OCI-LY3 (cell line): ENCODE data around the gene CCDC17.

Experiments
- H2AFZ ChIP-seq: fragments of 200-600, 300-600 bp; shearing (Covaris generic); 2 replicates; pipeline ENCODE4 v1.6.0; 2014; ENCODE audit warnings: antibody characterized with exemption, low read depth, low read length
- H3K27ac ChIP-seq: fragments of 200-600, 300-600 bp; sonication (generic); 2 replicates; pipeline ENCODE4 v1.5.1; 2014; ENCODE audit warnings: mild to moderate bottlenecking, low read length, moderate library complexity, mixed read lengths
- H3K27me3 ChIP-seq: fragments of 200-600, 300-600 bp; sonication (generic); 2 replicates; pipeline ENCODE4 v1.6.1; 2014; ENCODE audit warnings: low read depth, low read length, mixed read lengths
- H3K36me3 ChIP-seq: fragments of 200-600, 300-600 bp; sonication (generic); replicated peaks from 2 replicates; pipeline ENCODE3; 2014; ENCODE audit warnings: low read depth, low read length, mixed read lengths
- H3K4me1 ChIP-seq: fragments of 300-600, 200-600 bp; sonication (generic); 2 replicates; pipeline ENCODE4 v1.6.1; 2014; ENCODE audit warnings: low read length, mixed read lengths
- H3K4me2 ChIP-seq: fragments of 200-600, 300-600 bp; sonication (generic); 2 replicates; pipeline ENCODE4 v1.6.1; 2014; ENCODE audit warnings: low read length, mixed read lengths
- H3K4me3 ChIP-seq: fragments of 300-600, 200-600 bp; sonication (generic); 2 replicates; pipeline ENCODE4 v1.5.1; 2014; ENCODE audit warnings: antibody characterized with exemption, mild to moderate bottlenecking, low read length, moderate library complexity
- H3K79me2 ChIP-seq: fragments of 300-600, 200-600 bp; shearing (Covaris generic); 2 replicates; pipeline ENCODE4 v1.6.1; 2014; ENCODE audit warnings: mild to moderate bottlenecking, low read length, mixed read lengths
- H3K9ac ChIP-seq: fragments of 300-600, 200-600 bp; shearing (Covaris generic); 2 replicates; pipeline ENCODE4 v1.6.0; 2014; ENCODE audit warnings: mild to moderate bottlenecking, low read length, moderate library complexity
- H3K9me3 ChIP-seq: fragments of 200-600, 300-600 bp; shearing (Covaris generic); 2 replicates; pipeline ENCODE4 v1.6.1; 2014; ENCODE audit warnings: low read length, mixed read lengths; ENCODE audit not compliant: insufficient read depth
- H4K20me1 ChIP-seq: fragments of 200-600, 300-600 bp; sonication (generic); 2 replicates; pipeline ENCODE4 v1.6.1; 2016; ENCODE audit warnings: low read length, mixed read lengths; ENCODE audit not compliant: insufficient read depth
- CTCF ChIP-seq: fragments of 200-600, 300-600 bp; sonication (generic); IDR thresholded peaks from 2 replicates; pipeline ENCODE4 v1.5.1; 2014; ENCODE audit warnings: antibody characterized with exemption, low read length, low read depth
- EZH2phosphoT487 ChIP-seq: fragments of 200-600 bp; shearing (Covaris generic); IDR thresholded peaks from 2 replicates; pipeline ENCODE4 v1.6.1; 2018; ENCODE audit warnings: antibody characterized with exemption, mixed run types, low read depth

CCDC17 gene

GRCh38 chr1:45583666-45584350 lies 40.0 kb downstream of the CCDC17 start, which contains the start of gene NASP:
NASP (plus strand) TSS chr1:45584041; CDS start chr1:45584147, 106 bp downstream.
- H2AFZ ChIP-seq = peak within 1 kb of the TSS; percentile 93
- H3K4me2 ChIP-seq = peak within 1 kb of the TSS; percentile 96
- peaks cover 8% of the 10 kb centered on the region for H3K36me3 ChIP-seq
- H4K20me1 ChIP-seq = peaks cover 37% of the 10 kb centered on the region
- peaks cover 49% of the 10 kb centered on the region for H3K79me2 ChIP-seq
- H3K4me3 ChIP-seq = peak within 1 kb of the TSS; percentile 93
- H3K9ac ChIP-seq = peak within 1 kb of the TSS; percentile 92
- no peaks in the 10 kb centered on the region for H3K9me3 ChIP-seq
- TF ChIP-seq CTCF (peak; percentile 14; the same call in 1 of the 2 replicates), EZH2phosphoT487 (no peak)
- H3K27me3 ChIP-seq = no peaks in the 10 kb centered on the region
- peaks cover 27% of the 10 kb centered on the region for H3K4me1 ChIP-seq
- peak within 1 kb of the TSS; percentile 77 for H3K27ac ChIP-seq

DNA sequence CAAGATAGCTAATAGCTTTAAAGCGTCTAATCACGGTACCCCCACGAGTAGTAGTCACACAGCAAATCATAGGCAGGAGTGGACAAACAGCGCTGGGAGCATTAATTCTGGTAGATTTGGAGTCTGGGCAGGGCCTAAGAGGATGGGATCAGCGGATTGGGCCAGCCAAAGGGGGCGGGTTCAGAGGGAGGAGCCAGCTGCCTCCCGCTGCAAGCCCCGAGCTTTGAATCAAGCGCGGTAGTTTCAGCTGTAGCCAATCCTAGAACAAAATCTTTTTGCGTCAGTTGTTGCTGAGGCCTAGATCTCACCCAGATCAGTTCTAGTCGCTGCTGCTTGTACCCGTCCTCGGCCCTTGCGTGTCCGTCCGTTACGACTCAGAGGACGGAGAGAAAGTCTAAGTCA lies 40.6 kb downstream of the CCDC17 start:
- peaks cover 44% of the 10 kb centered on the region for H3K79me2 ChIP-seq
- H2AFZ ChIP-seq = peak overlapping the region; percentile 93
- H3K9ac ChIP-seq = peak overlapping the region; percentile 92
- TF ChIP-seq EZH2phosphoT487 = no peak
- TF ChIP-seq CTCF = no peak
- no peaks in the 10 kb centered on the region for H3K27me3 ChIP-seq
- peak overlapping the region; percentile 93 for H3K4me3 ChIP-seq
- peak overlapping the region; percentile 79 for H3K4me2 ChIP-seq
- peaks cover 33% of the 10 kb centered on the region for H4K20me1 ChIP-seq
- H3K27ac ChIP-seq = peak overlapping the region; percentile 77
- peaks cover 27% of the 10 kb centered on the region for H3K4me1 ChIP-seq
- peaks cover 8% of the 10 kb centered on the region for H3K36me3 ChIP-seq
- H3K9me3 ChIP-seq = no peaks in the 10 kb centered on the region

GRCh38 chr1:45574105-45574626 lies 49.7 kb downstream of the CCDC17 start:
- Histone ChIP-seq H3K27ac (no peak overlapping the region), H3K27me3 (no peaks in the 10 kb centered on the region), H3K79me2 (no peaks in the 10 kb centered on the region), H4K20me1 (peaks cover 4% of the 10 kb centered on the region; the same call in 1 of the 2 replicates), H2AFZ (no peak overlapping the region), H3K4me2 (no peak overlapping the region), H3K9ac (no peak overlapping the region), H3K9me3 (no peaks in the 10 kb centered on the region), H3K4me1 (no peaks in the 10 kb centered on the region), H3K4me3 (no peak overlapping the region), H3K36me3 (peaks cover 14% of the 10 kb centered on the region)
- TF ChIP-seq EZH2phosphoT487 = no peak
- no peak for TF ChIP-seq CTCF

- no peak for TF ChIP-seq EZH2phosphoT487
- no peak for TF ChIP-seq CTCF
- no peak overlapping the region for H3K4me2 ChIP-seq
- no peaks in the 10 kb centered on the region for H3K27me3 ChIP-seq
- peaks cover 14% of the 10 kb centered on the region for H3K36me3 ChIP-seq
- H3K79me2 ChIP-seq = no peaks in the 10 kb centered on the region
- H3K27ac ChIP-seq = no peak overlapping the region
- H3K9ac ChIP-seq = no peak overlapping the region
- no peak overlapping the region for H3K4me3 ChIP-seq
- peaks cover 4% of the 10 kb centered on the region; the same call in 1 of the 2 replicates for H4K20me1 ChIP-seq
- no peak overlapping the region for H2AFZ ChIP-seq
- no peaks in the 10 kb centered on the region for H3K4me1 ChIP-seq
- no peaks in the 10 kb centered on the region for H3K9me3 ChIP-seq
Measured at GRCh38 chr1:45573231-45573804, 50.5 kb downstream of the CCDC17 start.
